Motor neuron (in vitro differentiated cells): ENCODE measurements around the gene NRXN3. TPM values are rescaled to one million over a fixed set of nuclear protein-coding genes. Genes with fewer than 3 reads are reported as not detected.
"Not testable (repeated sequence)": the region's sequence is repeated elsewhere in the genome, so short reads cannot be mapped to it uniquely, and the experiment has no call there.

ENCODE experiments used
- ATAC-seq, 8 experiments: fragments of 200-7000 bp; cut with Tn5 transposase; replicated peaks in 6 of 8; 2 replicates each; pipeline ENCODE4 v1.8.0; 2021; ENCODE audit warnings: mild to moderate bottlenecking in 8 of 8, moderate library complexity in 8 of 8
- H3K27ac ChIP-seq, 2 donors: fragments of 250-450 bp; sonication (Bioruptor Pico); 2 replicates each; pipeline ENCODE4 v1.9.0; 2021; ENCODE audit warnings: antibody characterized with exemption in 2 of 2, mild to moderate bottlenecking in 2 of 2, moderate library complexity in 1 of 2
- H3K4me1 ChIP-seq, 2 donors: fragments of 250-450 bp; sonication (Bioruptor Pico); replicated peaks in 1 of 2; 2 replicates each; pipeline ENCODE4 v1.6.1; 2021; ENCODE audit warnings: antibody characterized with exemption in 2 of 2, mild to moderate bottlenecking in 2 of 2, moderate library complexity in 1 of 2
- H3K4me3 ChIP-seq, 5 donors: fragments of 250-450 bp; sonication (Bioruptor Pico); 2 replicates each; pipeline ENCODE4 v1.9.0; 2021; ENCODE audit warnings: antibody characterized with exemption in 5 of 5, mild to moderate bottlenecking in 5 of 5, moderate library complexity in 4 of 5
- WGBS, 10 experiments: fragments of 450-650 bp; shearing (Covaris generic); methylation state at CpG; one replicate each; pipeline ENCODE4 v1.0.0; 2022; 5-methylcytosine and 5-hydroxymethylcytosine counted together
- in situ Hi-C, 9 experiments: fragments of 400-800 bp; cut with MboI; loops; one replicate each; pipeline ENCODE4 v1.15.0; 2021; ENCODE audit warnings: low sequenced_read_pairs in 9 of 9, low pct_unique_long_range_greater_than_20kb in 2 of 9; ENCODE audit not compliant: unreplicated experiment in 9 of 9
- total RNA-seq, 8 experiments: library from RNA; unstranded; fragments of 300-600 nt; gene quantifications; 2 replicates each; pipeline versions ENCODE4 v1.2.3 to v1.2.4, GENCODE V29; 2022

NRXN3 gene
- total RNA-seq, 8 experiments from 2014 or later = 1.1 to 16.5 (median 12.9) TPM

- in situ Hi-C loops = no loop called here
- WGBS, 10 experiments = 0 to 100% (median 69%) methylated on average over 1 of the region's 1 CpG; no CpG with 5 or more reads in 1 of the 10 experiments
- ATAC-seq = peak in 4 of 8 experiments; percentile 15 to 70 (median 20)
- Histone ChIP-seq H3K27ac (no peak overlapping the region), H3K4me3 (no peak overlapping the region), H3K4me1 (peaks cover 0 to 3% of the 10 kb centered on the region in 2 donors)
Measured at GRCh38 chr14:79767251-79767650, 1597.1 kb downstream of the NRXN3 start.

DNA sequence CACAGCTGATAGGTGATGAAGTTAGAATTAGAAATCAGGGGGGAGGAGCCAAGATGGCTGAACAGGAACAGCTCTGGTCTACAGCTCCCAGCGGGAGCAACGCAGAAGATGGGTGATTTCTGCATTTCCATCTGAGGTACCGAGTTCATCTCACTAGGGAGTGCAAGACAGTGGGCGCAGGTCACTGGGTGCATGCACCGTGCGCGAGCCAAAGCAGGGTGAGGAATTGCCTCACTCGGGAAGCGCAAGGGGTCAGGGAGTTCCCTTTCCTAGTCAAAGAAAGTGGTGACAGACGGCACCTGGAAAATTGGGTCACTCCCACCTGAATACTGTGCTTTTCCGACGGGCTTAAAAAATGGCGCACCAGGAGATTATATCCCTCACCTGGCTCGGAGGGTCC lies 1597.5 kb downstream of the NRXN3 start:
- ATAC-seq, H3K4me3 ChIP-seq, in situ Hi-C loops, H3K4me1 ChIP-seq, H3K27ac ChIP-seq: not testable (repeated sequence)
- 66 to 100% (median 91%) methylated on average over 5 to 8 of the region's 14 CpGs; no CpG with 5 or more reads in 7 of the 10 experiments for WGBS, 10 experiments

- ATAC-seq = no peak
- Histone ChIP-seq H3K4me3 (no peak overlapping the region), H3K27ac (no peak overlapping the region), H3K4me1 (peaks cover 7 to 20% of the 10 kb centered on the region in 2 donors)
- in situ Hi-C loops = no loop called here
- WGBS, 10 experiments = 10 to 90% (median 66%) methylated on average over 1 to 2 of the region's 2 CpGs; no CpG with 5 or more reads in 2 of the 10 experiments
Measured at GRCh38 chr14:79781882-79782281, 1611.7 kb downstream of the NRXN3 start.

GRCh38 chr14:79783041-79783440 lies 1612.9 kb downstream of the NRXN3 start:
- WGBS, 10 experiments = 0 to 66% (median 30%) methylated on average over 1 to 4 of the region's 4 CpGs; no CpG with 5 or more reads in 1 of the 10 experiments
- H3K4me1 ChIP-seq = peaks cover 7 to 21% of the 10 kb centered on the region in 2 donors
- no peak overlapping the region for H3K4me3 ChIP-seq
- in situ Hi-C loops = no loop called here
- H3K27ac ChIP-seq = no peak overlapping the region
- peak in 3 of 8 experiments; percentile 18 to 50 (median 44) for ATAC-seq

GRCh38 chr14:79786522-79786921 lies 1616.3 kb downstream of the NRXN3 start:
- Histone ChIP-seq H3K4me3 (no peak overlapping the region), H3K27ac (no peak overlapping the region), H3K4me1 (peaks cover 7 to 18% of the 10 kb centered on the region in 2 donors)
- ATAC-seq = peak in 7 of 8 experiments; percentile 37 to 95 (median 72)
- in situ Hi-C loops = no loop called here
- 14 to 80% (median 61%) methylated on average over 1 to 3 of the region's 3 CpGs; no CpG with 5 or more reads in 1 of the 10 experiments for WGBS, 10 experiments

- ATAC-seq = no peak
- in situ Hi-C loops = no loop called here
- Histone ChIP-seq H3K27ac (no peak overlapping the region), H3K4me3 (no peak overlapping the region), H3K4me1 (peaks cover 2 to 7% of the 10 kb centered on the region in 2 donors)
- 23 to 100% (median 79%) methylated on average over 1 to 2 of the region's 2 CpGs; no CpG with 5 or more reads in 3 of the 10 experiments for WGBS, 10 experiments
Measured at GRCh38 chr14:79788346-79788745, 1618.2 kb downstream of the NRXN3 start.

- 22 to 100% (median 89%) methylated on average over 2 to 5 of the region's 5 CpGs for WGBS, 10 experiments
- in situ Hi-C loops = no loop called here
- peaks cover 2 to 5% of the 10 kb centered on the region in 2 donors for H3K4me1 ChIP-seq
- no peak overlapping the region for H3K4me3 ChIP-seq
- no peak for ATAC-seq
- no peak overlapping the region for H3K27ac ChIP-seq
Measured at GRCh38 chr14:79791055-79791732, 1621.0 kb downstream of the NRXN3 start.

DNA sequence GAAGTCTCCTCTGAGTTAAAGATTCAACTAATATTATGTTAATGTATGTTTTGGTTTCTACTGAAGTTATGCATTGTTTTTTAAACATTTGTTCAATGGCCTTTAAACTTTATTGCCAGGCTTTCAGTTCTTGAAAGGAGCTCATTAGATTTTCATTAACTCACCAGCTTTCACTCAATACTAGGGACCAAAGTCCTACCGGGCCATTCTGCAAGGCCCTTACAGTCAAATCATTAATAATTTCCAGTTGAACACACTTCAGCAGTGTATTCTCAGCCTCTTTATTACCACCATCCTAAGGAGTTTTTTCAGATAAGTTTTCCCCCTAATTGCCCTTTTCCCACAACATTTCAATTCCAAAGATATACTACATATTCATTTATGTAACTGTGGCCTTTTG lies 1631.9 kb downstream of the NRXN3 start:
- no peak overlapping the region for H3K27ac ChIP-seq
- ATAC-seq = no peak

DNA sequence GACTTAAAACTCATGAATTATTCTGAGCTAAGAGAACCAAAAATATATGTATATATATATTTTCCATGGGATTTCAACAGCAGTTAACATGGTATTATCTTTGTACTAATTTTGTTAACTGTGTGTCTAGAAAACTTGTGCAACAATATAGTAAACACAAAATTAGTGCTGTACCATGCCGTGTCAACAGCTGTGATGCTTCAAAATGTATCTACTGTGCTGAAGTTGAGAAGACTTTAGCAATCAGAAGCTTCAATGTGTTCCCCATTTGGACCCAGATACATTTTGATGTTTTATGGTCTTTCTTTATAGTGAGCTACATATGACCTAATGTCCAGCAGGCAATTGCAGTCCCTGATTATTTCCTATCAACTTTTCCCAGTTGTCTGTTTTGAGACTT lies 1635.5 kb downstream of the NRXN3 start:
- in situ Hi-C loops = no loop called here
- no peak for ATAC-seq
- peaks cover 0 to 10% of the 10 kb centered on the region in 2 donors for H3K4me1 ChIP-seq
- no peak overlapping the region for H3K4me3 ChIP-seq
- H3K27ac ChIP-seq = no peak overlapping the region
- 17 to 100% (median 60%) methylated on average over 1 of the region's 1 CpG; no CpG with 5 or more reads in 4 of the 10 experiments for WGBS, 10 experiments

More for the DNA sequence above, 1631.9 kb downstream of the NRXN3 start:
- 0 to 100% (median 8%) methylated on average over 1 of the region's 1 CpG; no CpG with 5 or more reads in 4 of the 10 experiments for WGBS, 10 experiments
- Histone ChIP-seq H3K4me3 (no peak overlapping the region), H3K4me1 (peaks cover 0 to 21% of the 10 kb centered on the region in 2 donors)
- in situ Hi-C loops = no loop called here

- ATAC-seq = peak in 3 of 8 experiments; percentile 33 to 79 (median 60)
- Histone ChIP-seq H3K4me1 (peaks cover 0 to 6% of the 10 kb centered on the region in 2 donors), H3K4me3 (no peak overlapping the region), H3K27ac (no peak overlapping the region)
- 19 to 100% (median 54%) methylated on average over 1 to 3 of the region's 3 CpGs; no CpG with 5 or more reads in 2 of the 10 experiments for WGBS, 10 experiments
- in situ Hi-C loops = no loop called here
Measured at GRCh38 chr14:79809849-79810612, 1639.9 kb downstream of the NRXN3 start.

- in situ Hi-C loops = no loop called here
- no peak overlapping the region for H3K27ac ChIP-seq
Measured at GRCh38 chr14:79820866-79821535, 1650.8 kb downstream of the NRXN3 start.

DNA sequence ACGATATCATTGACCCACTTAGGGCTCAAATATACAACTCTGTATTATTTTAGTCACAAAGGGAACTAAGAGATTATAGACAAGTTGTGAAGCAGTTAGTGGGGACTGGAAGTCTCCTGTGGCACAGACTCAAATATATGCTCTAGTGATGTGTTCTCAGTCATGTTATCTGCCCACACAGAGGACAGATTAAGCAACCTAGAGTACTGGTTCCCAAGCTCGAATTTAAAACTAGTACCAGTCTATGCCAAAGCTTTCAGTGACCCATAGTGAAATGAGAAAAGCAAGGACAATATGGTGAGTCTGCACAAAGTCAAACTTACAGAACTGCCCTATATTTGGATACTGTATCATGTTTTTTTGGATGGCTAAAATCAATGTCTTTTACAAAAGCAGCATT lies 1651.9 kb downstream of the NRXN3 start:
- no peak overlapping the region for H3K27ac ChIP-seq
- no peak overlapping the region for H3K4me3 ChIP-seq
- WGBS, 10 experiments = 17 to 86% (median 54%) methylated on average over 1 to 2 of the region's 2 CpGs; no CpG with 5 or more reads in 2 of the 10 experiments
- H3K4me1 ChIP-seq = peaks cover 0 to 6% of the 10 kb centered on the region in 2 donors
- in situ Hi-C loops = no loop called here
- ATAC-seq = no peak

More at GRCh38 chr14:79820866-79821535, 1650.8 kb downstream of the NRXN3 start:
- peaks cover 0 to 6% of the 10 kb centered on the region in 2 donors for H3K4me1 ChIP-seq
- WGBS, 10 experiments = 0 to 60% (median 4%) methylated on average over 1 of the region's 1 CpG; no CpG with 5 or more reads in 4 of the 10 experiments
- no peak overlapping the region for H3K4me3 ChIP-seq
- peak in 2 of 8 experiments; percentile 40 to 74 for ATAC-seq
